Central memory CD4-positive, alpha-beta T cell (primary cell): ENCODE measurements around the gene MSL3B.

Experiments
- DNase-seq: peaks from one replicate; pipeline ENCODE4 v3.0.0; 2022

MSL3B gene

DNA sequence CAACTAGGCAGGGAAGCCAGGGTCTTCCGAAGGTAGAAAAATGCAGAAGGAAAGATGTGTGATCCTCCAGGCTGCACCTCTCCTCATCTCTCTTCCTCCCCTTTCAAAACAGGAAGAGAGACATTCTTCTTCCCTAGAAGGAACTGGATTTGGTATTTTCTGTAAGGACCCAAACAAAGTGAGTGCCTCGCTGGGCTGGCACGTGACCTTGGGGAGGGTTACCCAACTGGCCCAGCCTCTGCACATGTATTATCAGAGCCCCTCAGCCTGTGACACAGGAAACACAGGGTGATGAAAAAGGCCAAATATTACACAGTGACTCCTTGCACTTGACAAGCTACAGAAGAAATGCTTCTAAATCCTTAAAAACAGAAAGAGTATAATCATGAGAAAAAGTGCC lies 16.1 kb downstream of the MSL3B start:
- DNase-seq = no peak

DNA sequence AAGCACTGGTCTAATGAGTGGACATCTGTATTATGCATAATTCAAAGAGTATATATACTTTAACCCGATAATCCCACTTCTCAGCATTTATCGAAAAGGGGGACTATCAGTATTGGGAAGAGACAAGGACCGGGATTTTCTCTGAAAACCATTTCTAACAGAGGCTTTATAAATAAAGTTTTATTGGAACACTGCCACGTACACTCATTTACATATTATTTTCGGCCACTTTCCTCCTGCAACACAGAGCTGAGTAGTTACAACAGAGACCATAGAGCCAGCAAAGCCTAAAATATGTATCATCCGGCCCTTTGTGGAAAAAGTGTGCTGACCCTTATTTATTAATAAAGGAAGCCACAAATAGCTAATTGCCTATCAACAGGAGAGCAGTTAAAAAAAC lies 17.0 kb downstream of the MSL3B start:
- no peak for DNase-seq

DNA sequence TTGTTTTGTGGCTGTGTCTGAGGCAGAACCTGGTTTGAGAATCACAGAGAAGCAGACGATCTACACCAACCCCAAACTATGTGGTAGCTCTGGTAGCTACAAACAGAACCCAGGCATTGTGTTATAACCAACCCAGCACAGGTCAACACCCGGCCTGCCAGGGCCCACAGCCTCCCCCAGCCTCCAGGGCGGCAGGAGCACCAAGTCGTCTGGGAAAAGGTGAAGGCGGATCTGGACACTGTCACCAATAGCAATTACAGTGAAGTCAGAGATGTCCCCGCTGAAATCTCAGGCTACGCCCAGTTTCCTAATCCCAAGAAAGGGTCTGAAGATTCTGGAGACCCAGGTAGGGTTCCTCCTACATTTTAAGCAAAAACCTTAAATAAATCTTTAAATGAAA lies 17.4 kb downstream of the MSL3B start:
- no peak for DNase-seq

DNA sequence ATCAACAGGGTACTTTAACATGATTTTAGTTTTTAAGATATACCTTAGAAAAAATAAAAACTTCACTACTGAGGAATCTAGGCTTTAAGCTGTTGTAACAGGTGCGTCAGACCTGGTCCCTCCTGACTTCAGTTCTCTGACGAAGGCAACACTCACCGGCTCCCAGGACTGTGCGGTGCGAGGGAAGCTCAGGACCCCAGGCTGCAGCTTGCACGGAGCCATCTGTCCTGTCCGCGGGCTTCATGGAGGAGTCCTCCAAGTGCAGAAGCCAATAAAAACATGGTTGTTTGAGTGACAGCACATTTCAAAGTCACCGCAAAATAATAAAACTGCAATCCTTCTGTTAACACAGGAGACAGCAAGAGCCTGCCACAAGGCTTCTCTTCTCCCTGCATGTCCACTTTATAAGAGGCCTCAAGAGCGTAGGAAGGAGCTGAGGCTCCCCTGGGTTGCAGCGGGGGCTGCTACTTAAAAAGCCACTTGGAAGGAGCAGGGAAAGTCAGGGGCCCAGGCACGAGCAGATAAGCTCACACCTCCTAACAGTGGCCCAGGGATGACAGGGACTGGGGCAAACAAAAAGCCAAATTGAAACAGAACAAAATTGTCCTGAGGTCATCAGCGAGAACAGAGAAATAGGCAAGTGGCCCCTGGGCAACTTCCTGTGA lies 18.4 kb downstream of the MSL3B start:
- no peak for DNase-seq

DNA sequence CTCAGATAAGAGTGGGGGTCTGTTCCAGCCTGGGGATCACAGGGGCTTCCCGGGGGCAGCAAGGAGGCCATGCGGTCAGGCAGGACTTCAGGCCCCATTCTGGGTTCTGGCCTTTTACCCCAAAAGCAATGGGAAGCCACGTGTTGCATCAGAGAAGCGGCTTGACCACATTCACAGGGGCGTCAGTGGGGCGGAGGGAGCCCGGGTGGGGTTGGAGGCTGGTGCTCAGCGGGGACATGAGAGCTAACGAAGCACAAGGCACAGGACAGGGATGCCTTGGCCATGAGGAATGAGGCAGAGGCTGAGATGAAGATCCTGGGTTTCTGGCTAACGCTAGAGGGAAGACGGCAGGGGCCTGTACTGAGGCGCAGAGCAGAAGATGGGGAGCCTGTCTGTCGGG lies 19.9 kb downstream of the MSL3B start:
- DNase-seq = no peak

DNA sequence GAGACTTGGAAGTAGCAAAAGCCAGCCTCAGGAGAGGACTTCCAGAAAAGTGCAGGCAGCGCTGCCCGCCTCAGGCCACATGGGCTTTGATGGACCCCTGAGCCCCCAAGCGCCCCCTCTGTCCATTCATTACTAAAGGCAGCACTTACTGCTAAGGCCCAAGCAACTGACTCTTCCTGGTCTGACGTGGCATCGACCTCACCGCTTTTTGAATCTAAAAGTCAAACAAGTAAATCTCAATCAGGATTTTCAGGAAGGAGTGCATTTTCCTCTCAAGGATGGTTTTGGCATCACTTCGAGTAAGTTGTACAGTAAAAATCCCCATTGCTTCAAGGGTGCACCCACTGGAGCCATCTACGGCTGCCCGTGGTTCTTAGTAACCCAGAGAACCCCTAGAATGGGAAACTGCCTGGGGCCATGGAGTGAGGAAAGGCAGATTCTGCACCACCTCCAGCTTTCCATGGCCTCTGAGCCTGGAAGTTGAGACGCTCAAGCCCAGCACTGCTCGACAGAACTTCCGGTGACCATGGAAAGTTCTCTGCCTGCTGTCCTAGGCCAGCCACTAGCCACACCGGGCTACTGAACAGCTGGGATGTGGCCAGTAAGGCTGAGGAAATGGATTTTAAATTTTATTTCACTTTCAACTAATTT lies 20.8 kb downstream of the MSL3B start:
- DNase-seq = no peak

DNA sequence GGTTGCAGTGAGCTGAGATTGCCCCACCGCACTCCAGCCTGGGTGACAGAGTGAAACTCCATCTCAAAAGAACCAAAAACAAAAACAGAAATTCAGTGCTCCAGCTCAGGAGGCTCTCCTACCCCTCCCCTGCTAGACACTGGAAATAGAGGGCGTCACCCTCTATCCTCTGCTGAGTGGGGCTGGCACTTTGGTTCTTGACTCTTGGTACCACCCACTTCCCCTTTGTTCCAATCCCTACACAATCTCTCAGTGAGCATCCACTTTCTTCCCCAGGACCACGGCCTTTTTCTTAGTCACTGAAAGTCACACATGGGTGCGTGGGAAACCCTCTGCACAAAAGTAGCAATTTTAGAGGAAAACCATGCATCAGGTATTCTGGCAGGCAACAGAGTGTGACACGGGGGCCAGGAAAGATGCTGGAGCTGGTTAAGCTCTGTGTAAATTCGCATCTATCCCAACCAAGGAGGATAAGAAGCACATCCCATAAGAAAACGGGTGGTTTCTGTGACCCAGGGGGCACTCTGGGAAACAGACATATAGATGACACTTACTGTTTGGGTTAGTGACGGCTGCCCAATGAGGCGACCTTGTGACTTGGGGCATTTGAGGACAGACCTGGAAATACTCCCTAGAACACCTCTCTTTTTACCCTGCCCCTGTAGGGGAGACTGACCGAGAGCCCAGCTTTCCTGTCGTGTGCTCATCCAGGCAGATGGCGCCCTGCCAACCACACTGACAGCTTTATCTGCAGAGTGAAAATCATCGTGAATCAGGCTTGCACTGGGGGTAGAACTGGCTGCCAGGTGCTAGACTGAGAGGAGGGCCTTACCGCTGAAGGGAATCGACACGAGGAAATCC lies 21.6 kb downstream of the MSL3B start:
- DNase-seq = no peak

DNA sequence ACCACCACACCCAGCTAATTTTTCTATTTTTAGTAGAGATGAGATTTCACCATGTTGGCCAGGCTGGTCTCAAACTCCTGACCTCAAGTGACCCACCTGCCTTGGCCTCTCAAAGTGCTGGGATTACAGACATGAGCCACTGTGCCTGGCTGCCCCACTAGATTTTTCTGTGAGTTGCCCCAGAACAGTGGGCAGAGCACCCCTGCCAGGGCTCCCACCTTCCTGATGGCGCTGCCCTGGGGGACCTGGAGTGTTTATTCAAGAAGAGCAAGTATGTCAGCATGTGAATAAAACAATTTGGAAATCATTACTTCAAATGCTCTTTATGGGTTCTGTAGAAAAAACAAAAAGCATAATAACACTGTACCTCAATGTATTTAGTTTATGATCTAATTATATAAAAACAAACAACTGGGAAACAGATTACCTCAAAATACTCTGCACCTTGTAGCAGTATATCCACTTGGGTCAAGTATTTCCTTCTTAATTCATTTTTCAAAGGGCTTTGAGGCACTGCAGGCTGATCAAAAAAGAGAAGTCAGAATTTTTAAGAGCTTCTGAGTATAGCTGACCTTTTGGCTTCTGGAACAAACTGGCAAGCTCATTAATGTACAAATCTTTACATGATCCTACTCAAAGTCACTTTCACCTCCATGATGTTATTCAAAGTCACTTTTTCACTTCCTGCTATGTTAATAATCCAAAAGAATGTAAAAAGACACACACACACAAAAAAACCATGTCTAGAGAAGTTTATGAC lies 22.7 kb downstream of the MSL3B start:
- DNase-seq = no peak

DNA sequence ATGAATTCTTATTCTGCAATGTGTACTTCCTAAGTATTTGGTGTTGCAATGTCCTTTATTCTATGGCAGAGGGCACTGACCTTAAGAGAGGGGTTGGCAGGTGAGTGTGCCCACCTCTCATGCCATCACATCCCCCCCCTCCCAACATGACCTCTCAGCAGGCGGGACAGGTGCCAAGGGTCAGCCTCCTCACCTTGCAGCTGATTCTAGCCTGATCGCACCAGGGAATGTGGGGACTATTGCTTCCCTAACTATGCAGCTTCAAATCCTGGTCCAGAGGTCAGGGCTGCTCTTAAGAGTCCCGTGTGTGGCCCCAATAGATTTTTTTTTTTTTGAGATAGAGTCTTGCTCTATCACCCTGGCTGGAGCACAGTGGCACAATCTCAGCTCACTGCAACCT lies 23.4 kb downstream of the MSL3B start:
- DNase-seq = no peak

DNA sequence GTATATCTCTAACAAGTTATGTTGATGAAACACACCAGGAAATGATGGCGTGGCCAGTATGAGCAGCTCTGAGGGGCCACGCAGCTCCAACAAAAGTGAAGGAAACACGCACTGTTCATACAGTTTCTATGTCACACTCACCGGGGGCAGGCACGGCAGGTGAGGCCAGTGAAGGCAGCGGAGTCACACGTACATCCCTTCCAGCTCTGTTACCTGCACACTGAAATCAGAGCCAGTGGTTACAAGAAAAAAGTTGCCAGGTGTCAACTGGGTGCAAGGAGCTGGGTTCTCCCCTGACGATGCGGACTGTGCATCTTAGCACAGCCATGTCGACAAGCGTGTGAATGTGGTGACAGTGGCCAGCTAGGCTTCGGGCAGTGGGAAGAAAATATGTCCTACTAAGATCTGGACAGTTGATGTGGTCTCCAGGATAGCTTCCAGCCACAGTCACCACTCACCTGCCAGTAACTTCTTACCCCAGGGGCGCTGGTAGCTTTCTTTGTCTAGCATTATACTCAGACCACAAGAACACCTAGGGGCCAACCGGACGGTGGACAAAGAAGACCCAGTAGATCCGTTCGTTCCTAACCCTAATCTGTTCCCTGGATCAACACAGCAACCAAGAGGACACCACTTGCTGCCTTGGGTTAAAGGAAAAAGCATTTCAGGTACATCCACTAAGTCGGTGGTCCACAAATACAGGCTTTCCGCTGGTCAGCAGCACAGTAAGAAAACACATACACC lies 23.9 kb downstream of the MSL3B start:
- no peak for DNase-seq

DNA sequence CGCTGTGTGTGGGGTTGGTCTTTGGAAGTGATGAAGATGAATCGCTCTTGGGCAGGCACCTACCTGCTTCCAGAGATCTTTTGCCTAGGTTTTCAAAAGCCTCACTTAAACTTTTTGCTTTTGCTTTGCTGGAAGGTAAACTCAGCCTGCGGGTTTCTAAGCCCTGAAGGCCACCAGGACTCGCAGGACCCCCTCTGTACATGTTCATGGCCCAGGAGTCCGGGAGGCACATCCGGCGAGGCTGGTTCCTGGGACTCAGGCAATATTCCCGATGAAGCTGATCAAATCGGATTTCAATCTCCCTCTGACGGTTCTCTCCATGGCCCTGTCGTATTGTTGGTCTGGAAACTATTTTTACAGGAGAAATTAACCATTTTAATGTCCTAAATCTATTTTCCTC lies 27.0 kb downstream of the MSL3B start:
- DNase-seq = no peak

DNA sequence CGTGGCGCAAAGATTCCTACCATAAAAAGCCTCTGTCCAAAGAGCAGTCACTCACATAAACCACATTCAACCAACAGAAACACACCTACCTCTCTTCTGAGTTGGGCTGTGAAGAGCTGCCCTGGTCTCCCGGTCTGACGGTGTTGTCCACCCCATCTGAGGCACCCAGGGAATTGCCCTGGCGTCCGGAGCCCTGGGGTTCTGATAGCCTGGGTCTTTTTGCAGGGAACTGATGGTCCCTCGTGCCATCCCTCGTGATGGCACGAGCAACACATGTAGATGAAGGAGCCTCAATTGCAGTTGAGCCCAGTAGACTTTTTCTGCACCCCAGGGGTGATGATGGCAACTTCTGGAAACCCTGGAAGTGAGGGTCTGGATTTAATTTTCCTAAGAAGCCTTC lies 27.7 kb downstream of the MSL3B start:
- no peak for DNase-seq

DNA sequence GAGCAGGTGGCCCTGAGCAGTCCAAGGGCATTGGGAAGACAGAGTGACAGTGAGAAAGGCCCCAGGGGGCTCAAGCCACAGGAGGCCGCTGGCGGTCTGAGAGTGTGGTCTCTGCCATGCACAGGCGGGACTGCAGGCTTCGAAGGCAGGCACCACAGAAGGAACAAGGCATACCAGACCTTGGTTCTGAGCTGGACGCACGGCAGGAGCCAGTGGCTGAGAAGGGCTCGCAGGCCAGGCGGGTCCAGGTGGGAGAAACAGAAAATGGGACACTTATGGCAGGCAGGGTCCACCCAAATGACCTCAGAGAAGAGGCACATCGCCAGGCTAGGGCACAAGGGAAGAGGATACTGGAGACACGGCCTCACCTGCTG lies 28.8 kb downstream of the MSL3B start:
- no peak for DNase-seq

DNA sequence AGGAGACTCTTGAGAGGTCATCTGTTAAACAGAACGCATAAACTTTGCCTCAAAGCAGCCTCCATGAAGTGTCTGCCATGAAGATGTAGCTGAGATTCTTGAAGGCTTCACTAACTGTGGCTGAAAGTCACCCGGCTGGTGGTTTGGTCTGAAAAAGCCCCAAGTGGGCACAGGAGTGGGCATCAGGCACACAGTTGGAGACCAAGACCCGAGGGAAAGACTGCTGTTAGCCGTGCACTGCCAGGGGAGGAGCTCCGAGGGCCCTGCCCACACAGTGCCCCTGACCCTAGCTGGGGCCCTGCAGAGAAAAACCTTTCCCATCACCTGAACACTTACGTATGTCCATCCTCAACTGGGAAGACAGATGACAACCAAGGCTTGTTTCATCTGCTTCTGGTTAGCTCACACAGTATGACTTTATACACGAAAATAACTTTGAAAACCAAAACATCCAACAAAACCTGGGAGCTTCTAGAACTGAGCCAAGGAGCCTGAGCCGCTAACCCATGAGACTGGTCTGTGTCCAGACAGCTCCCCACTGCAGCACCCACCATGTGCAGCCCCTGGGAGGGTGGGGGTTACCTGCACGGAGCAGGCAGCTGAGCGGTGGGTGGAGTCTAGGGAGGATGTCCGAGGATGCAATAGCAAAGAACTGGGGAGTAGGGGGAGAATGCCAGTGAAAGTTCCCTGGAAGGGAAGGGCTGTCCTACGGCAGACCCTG lies 29.3 kb downstream of the MSL3B start:
- DNase-seq = no peak

DNA sequence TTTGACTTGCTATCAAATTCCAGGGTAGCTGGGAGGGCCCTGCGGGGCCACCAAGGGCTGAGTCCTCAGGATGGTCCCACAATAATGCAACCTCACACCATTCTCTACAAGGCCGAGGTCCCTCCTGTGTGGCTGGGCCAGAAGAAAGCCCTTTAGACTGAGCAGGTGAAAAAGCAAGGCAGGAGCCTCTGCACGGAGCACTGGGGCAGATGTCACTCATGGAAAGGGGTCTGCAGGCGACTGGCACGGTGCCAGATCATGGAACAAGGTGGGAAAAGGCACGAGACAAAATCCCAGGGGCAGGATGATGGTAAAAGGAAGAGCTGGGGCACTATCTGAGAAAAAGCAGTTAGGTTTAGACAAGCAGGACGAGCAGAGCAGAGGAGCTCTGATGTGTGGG lies 29.9 kb downstream of the MSL3B start:
- no peak for DNase-seq

DNA sequence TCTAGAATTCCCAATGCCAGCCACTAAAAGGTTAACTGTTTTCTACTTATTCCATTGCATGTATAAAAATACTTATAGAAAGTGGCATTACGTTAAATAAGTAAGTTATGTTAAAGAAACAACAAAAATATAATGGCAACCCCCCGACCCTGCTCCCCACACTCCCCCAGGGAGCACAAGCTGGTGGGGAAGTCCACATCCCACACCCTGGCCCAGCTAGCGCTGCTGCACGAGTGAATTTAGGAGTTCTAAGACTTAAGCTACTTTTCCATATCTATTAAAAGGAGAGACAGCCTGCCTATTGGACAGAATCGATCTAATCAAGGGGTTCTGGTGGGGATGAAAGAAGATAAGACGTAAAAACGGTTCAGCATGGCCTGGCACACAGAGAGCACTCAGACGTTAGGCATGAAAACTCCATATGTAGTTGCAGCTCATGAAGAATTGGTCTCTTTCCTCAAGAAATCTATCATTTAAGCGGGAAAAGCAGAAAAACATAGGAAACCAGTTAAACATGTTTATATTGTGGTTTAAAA lies 30.4 kb downstream of the MSL3B start:
- no peak for DNase-seq

DNA sequence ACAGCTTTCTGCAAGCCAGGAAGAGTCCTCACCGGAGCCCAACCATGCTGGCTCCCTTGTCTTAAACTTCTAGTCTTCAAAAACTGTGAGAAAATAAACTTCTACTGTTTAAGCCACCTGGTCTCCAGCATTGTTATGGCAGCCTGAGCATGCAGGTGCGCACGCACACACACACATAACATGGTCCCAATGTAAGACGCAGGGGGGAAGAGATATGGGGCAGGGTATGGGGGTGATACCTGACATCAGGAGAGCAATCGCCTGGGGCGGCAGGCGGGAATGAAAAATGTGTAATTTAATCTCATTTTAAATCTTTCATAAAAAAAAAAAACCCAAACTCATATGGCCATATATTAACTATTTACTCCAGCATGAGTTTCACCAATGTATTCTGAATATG lies 31.8 kb downstream of the MSL3B start:
- DNase-seq = no peak

DNA sequence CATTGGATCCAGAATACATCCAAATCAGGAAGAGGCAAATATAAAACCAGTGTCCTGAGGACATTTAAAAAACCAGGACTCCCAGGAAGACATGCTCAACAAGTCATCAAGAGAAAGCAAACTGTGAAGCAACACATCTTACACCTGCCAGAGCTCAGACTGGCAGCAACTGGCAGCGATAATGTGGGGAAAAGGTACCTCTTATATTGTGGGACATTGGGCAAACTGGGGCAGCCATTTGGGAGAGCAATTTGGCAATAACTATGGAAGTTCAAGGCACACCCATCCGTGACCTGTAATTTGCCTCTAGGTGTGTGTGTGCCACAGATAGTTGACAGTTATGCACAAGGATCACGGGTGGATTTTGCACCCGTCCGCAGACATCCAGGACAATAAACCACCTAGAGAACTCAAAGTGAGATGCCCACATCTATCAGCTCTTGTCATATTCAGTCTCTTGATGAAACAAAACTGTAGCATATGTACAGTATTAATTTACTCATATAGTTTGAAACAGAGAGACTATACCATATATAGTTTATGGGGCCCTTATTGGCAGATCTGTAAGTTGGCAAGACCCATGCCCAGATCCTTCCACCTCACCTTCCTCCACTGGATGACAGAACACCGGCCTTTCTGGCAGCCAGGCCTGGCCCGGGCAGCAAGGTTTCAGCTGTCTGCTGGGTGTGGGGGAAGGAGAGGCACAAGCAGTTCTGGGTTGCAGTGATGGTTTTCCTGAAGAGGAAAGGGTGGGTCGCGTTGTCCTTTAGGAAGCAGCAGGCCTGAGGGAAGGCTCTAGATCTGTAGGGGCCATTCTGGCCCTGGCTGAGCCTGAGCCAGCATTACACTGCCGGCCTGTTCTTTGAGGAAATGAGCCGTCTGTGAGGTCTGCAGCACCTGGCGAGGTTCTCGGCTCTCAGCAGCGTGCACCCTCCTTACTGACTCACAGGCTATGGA lies 32.7 kb downstream of the MSL3B start:
- no peak for DNase-seq

DNA sequence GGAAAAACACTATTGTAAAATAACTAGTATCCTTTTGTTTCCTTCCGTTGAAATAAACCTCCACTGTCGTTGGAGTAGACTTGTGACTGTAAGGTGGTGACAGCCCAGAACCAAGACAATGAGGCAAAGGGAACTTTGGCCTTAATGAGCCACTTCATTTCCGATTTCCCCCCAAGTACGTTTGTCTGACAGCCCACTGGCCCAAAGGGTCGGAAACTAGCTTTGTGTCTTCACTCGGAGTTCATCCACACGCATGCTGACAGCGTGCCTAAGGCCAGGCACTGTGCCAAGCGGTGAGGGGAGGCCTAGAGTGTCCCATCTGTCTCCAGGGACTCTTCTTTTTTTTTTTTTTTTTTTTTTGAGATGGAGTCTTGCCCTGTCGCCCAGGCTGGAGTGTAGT lies 34.8 kb downstream of the MSL3B start:
- DNase-seq = no peak

DNA sequence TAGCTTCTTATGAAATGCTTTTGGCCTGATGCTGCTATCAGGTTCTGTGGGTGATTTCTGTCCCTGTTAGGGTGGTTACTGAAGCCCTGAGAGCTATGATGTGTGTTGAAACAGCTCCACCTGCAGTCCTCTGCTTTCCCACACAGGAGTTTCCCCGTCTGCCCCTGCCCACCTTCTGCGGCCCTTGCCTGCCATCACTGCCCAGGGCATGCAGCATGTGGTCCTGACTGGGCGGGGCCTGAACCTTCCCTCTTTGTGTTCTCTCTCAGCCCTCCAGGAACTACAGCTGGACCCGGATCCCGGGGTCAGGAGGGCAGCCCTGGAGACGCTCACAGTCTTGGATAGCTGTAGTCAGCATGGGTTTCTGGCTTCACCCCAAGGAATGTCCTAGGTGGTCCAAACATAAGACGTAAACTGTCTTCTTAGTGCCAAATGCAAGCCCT lies 35.3 kb downstream of the MSL3B start:
- DNase-seq = no peak
